Middle frontal gyrus (tissue), 1 donor: ENCODE results near the gene POU6F2.

Experiments used
- DNase-seq: peaks from one replicate; pipeline ENCODE4 v3.0.0-alpha.2; 2015; ENCODE audit warnings: low spot score; ENCODE audit errors: extremely low spot score

The POU6F2 gene

DNA sequence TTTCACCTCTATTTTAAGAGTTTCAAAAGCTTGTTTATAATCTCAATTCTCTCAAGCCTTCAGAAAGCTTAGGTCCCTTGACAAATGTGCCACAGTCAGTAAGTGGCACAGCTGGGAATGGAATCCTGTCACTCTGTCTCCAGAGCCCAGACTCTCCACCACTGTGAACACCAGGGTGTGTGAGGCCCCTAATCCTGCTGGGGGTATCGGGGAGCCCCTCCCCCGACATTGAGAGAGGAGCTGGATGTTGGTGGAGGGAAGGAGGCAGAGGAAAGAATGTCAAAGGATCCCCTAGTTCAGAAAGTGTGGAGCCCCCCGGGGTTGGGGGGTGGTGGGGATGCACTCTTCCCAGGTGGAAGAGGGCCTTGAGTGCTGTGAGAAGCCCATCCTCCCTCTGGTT, 454.7 kb downstream of the POU6F2 start:
- DNase-seq: no peak

- DNase-seq: no peak
Observed at GRCh38 chr7:39432807-39433416, 455.2 kb downstream of the POU6F2 start.

DNA sequence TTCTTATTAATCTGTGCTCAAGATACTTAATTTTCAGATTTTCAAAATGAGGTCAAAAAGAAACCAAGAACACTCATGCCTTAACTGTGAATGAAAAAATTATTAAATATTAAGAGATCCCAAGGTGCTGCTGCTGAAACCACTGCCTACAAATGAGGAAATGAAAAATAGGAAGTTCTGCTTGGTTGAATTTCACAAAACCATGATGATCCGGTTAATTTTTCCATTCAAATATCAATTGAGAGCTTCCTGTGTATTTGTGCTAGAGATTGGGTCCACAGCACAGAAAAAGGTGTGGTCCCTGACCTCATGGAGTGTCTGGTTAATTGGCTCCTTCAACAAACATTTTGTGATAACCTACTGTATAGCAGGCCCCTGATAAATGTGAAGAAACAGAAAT, 455.8 kb downstream of the POU6F2 start:
- no peak for DNase-seq

GRCh38 chr7:39434012-39434411, 456.3 kb downstream of the POU6F2 start:
- DNase-seq: no peak

GRCh38 chr7:39446546-39446945, 468.8 kb downstream of the POU6F2 start:
- DNase-seq: peak; percentile 44

GRCh38 chr7:39451901-39452300, 474.2 kb downstream of the POU6F2 start:
- DNase-seq: no peak

GRCh38 chr7:39453743-39454355, 476.1 kb downstream of the POU6F2 start:
- DNase-seq: no peak

DNA sequence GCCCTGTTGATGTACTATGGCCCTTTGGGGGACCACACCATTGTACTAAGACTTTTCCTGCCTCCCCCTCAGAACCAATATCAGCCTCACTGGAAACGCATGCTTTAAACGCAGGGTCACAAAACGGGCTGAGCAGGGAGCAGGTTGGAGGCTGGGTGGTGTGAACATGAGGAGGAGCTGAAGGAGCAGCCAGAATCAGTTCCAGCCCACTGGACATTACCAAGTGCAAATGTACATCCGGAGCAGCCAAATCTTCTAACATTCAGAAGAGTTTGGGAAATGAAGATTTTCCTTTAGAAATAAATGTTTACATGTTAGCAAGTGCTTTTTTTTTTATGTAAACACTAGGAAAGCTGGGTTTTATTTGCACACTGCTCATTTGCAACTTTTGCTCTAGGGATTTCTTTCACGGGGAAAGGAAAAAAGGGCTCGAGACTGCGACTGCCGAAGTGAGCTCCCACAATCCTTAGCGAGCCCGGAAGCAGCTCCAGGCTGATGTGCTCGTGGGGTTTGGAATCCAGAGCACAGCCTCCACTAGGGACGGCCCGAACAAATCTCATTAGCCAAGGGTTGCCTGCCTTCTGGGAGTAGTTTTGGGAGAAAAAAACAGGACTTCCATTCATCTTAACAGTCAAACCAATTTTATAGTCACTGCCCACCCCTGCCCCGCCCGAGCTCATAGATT, 480.5 kb downstream of the POU6F2 start:
- DNase-seq: no peak

DNA sequence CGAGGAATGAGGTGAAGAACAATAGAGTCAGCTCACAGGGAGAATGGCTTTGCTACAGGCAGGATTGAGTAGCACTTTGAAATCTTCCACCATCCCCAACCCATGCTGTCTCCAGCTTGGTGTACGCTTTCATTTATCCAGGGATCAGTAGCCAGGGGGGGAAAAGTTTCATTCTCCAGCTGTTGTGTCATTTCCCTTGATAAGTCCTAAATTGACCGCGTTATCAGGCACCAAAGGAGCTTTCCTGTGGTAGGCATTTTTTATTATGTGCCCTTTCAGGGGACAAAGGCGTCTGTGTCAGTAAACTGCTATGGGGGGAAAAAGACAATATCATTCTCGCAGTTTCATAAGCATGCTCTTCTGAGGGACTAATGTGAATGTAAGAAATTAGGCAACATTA, 481.9 kb downstream of the POU6F2 start:
- DNase-seq: no peak

DNA sequence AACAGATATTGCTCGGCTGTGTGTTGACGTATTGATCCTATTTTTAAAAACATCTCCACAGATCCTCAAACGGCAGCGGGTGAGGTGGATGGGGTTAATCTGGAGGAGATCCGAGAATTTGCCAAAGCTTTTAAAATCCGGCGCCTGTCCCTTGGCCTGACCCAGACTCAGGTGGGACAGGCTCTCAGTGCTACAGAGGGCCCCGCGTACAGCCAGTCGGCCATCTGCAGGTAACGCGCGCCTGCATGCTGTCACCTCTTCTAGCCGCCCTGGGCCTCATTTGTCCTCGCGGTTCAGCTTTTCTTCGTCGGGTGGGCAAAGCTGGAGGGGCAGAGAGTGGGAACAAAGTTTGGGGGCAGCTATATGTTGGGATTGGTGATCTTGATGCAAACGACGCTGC, 482.8 kb downstream of the POU6F2 start:
- no peak for DNase-seq

DNA sequence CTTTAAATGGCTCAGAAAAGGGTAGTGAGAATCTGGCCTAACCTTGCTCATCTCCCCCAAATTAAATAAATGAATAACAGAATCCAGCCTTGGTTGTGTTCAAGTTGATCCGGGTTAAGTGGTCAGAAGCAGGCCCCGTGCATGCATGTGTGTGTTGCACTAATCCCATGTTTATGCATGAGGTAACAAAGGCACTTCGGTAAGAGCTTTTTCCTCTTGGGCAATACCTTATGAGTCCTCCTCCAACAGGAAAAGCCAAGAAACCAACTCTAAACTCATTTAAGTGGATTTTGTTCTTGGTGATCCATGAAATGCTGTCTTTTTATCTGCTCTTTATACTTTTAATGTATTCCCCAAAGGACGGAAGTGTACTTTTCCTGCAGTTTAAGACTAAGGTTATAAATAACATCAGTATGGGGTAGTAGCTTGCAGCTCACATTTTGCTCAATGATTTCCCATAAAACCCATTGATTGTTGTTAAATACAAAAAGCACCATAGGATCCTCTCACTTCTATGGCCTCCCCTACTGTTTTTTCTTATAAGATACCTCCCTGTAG, 483.6 kb downstream of the POU6F2 start:
- DNase-seq: no peak

GRCh38 chr7:39463252-39463651, 485.5 kb downstream of the POU6F2 start:
- DNase-seq: no peak

DNA sequence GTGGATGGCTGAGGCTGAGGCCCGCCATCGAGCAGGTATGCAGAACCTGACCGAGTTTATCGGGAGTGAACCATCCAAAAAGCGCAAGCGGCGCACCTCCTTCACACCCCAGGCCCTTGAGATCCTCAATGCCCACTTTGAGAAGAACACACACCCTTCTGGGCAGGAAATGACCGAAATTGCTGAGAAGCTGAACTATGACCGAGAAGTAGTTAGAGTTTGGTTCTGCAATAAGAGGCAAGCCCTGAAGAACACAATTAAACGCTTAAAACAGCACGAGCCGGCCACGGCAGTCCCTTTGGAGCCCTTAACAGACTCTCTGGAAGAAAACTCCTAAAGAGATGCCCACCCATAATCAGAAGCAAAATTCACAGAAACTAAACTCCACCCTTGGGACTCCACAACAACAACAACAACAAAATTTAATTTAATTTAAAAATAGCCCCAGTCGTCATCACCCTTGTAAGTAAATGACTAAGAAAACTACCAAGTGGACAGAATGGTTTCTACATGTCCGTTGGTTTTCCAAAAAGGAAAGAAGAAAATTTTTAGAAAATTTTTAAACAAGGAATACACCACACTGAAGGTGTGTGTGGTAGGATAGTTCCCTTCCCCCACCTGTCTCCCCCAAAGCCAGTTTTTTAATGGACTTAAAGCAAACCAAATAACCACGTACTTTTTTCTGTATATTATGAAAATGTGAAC, 486.8 kb downstream of the POU6F2 start:
- no peak for DNase-seq

- DNase-seq: no peak
Observed at GRCh38 chr7:39465055-39465929, 487.6 kb downstream of the POU6F2 start.

- no peak for DNase-seq
Observed at GRCh38 chr7:39468261-39468660, 490.6 kb downstream of the POU6F2 start.

- no peak for DNase-seq
Observed at GRCh38 chr7:39468808-39469374, 491.2 kb downstream of the POU6F2 start.

GRCh38 chr7:39480901-39481300, 503.2 kb downstream of the POU6F2 start:
- no peak for DNase-seq

- no peak for DNase-seq
Observed at GRCh38 chr7:39488467-39489393, 511.0 kb downstream of the POU6F2 start.

DNA sequence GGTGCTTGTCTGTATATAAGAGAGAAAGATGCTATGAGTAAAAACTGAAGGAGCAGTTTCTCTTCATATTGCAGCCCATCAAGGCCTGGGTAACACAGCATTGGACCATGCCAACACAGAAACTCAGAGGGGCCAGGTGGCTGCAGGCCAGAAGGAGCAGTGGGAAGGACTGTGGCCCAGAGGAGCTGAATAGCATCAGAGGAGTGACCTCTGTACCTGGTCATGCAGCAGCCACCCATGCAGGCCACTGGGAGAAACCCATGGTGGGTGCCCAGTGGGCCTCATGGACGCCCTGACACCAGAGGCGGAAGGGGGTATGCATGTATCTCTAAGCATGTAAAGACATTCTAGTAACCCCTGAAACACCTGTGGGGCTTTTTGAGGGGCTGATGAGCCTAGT, 512.6 kb downstream of the POU6F2 start:
- DNase-seq: no peak

DNA sequence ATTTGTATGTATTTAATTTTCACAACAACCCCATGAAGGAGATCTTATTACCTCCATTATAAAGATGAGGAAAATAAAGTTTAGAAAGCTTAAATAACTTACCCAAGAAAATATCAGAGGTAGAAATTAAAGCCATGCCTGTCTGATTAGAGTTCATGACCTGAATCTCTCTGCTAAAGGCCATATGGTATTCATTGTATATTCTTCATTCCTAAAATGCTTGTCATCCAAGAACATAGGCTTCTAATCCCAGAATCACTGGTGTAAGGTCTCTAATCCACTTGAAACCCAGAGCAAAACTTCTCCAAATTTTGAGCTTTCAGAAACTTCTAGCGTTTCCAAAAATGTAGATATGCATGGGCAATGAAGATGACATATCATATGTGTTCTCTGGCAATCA, 516.2 kb downstream of the POU6F2 start:
- DNase-seq: no peak
